A549 (cell line): Measurements from ENCODE around the gene COL13A1. TPM values are rescaled to one million over a fixed set of nuclear protein-coding genes. Genes with fewer than 3 reads are reported as not detected.

Source experiments
- ATAC-seq, 2 experiments: fragments of 200-7000 bp in 1 of 2; fragments of >200 bp in 1 of 2; cut with Nextera tagmentation in 1 of 2; cut with Tn5 transposase in 1 of 2; 3 replicates each; pipeline versions ENCODE4 v1.8.0 to v1.9.1; 2018 to 2020; ENCODE audit warnings: mild to moderate bottlenecking in 1 of 2, moderate library complexity in 1 of 2
- CTCF ChIA-PET: fragments of 300-600 bp; sonication (Branson Sonifier 250); formaldehyde crosslinking; extraction: SDS; loops from one replicate; lab custom pipeline; 2021; ENCODE audit warnings: antibody characterized with exemption, inconsistent platforms; lab: Yijun Ruan, JAX
- POLR2A ChIA-PET: fragments of 350-600 bp; formaldehyde crosslinking; extraction: SDS; loops from one replicate; lab custom pipeline; 2021; ENCODE audit warnings: antibody characterized with exemption, inconsistent platforms; lab: Yijun Ruan, JAX
- DNase-seq, 2 experiments: peaks; one replicate each; pipeline versions ENCODE4 v3.0.0 to v3.0.0-alpha.2; 2011 to 2016; ENCODE audit warnings: low read depth in 1 of 2, low spot score in 1 of 2
- FAIRE-seq: peaks from 2 replicates; lab custom pipeline; 2011; peaks lifted over from hg19 to GRCh38; lab: Jason Lieb, UNC
- H3K27ac ChIP-seq, 2 experiments: fragments of >200 bp; sonication (Bioruptor Twin); formaldehyde crosslinking; 3 replicates each; pipeline ENCODE4 v1.5.1; 2016 to 2017
- H3K4me1 ChIP-seq: fragments of >200 bp; sonication (Bioruptor Twin); formaldehyde crosslinking; 3 replicates; pipeline ENCODE4 v1.6.1; 2016
- H3K4me2 ChIP-seq: fragments of >200 bp; sonication (Bioruptor Twin); formaldehyde crosslinking; 3 replicates; pipeline ENCODE4 v1.6.1; 2016
- H3K4me3 ChIP-seq: fragments of >200 bp; sonication (Bioruptor Twin); formaldehyde crosslinking; 3 replicates; pipeline ENCODE4 v1.5.1; 2016
- H3K9me3 ChIP-seq: fragments of >200 bp; sonication (Bioruptor Twin); formaldehyde crosslinking; 3 replicates; pipeline ENCODE4 v1.6.1; 2016
- CBX2 ChIP-seq: fragments of 200-600 bp; sonication (generic); IDR thresholded peaks from 2 replicates; pipeline ENCODE4 v1.6.1; 2016; ENCODE audit warnings: low read depth, mild to moderate bottlenecking, borderline replicate concordance
- CBX8 ChIP-seq: fragments of 200-600 bp; sonication (generic); IDR thresholded peaks from 2 replicates; pipeline ENCODE4 v1.6.1; 2016
- CHD2 ChIP-seq: fragments of 150-350 bp; IDR thresholded peaks from 2 replicates; pipeline ENCODE4 v1.6.1; 2014; ENCODE audit warnings: low read length; ENCODE audit not compliant: partially characterized antibody
- EHF ChIP-seq: fragments of 250-450 bp; sonication (Bioruptor Pico); IDR thresholded peaks from 2 replicates; pipeline ENCODE4 v1.5.0; 2020; ENCODE audit warnings: mild to moderate bottlenecking
- EHMT2 ChIP-seq: fragments of 200-600 bp; sonication (generic); IDR thresholded peaks from 2 replicates; pipeline ENCODE4 v1.6.1; 2016; ENCODE audit warnings: antibody characterized with exemption, low read depth, mild to moderate bottlenecking, moderate library complexity
- ELK1 ChIP-seq: fragments of 150-350 bp; IDR thresholded peaks from 2 replicates; pipeline ENCODE4 v1.6.1; 2014; ENCODE audit warnings: low read depth, mild to moderate bottlenecking, low read length
- ESRRA ChIP-seq: fragments of 150-350 bp; IDR thresholded peaks from 2 replicates; pipeline ENCODE4 v1.6.1; 2014; ENCODE audit warnings: mild to moderate bottlenecking, low read length, borderline replicate concordance
- FOSL2 ChIP-seq, 2 experiments: fragments of 450-650 bp in 1 of 2; fragments of >200 bp in 1 of 2; sonication (Bioruptor Twin) in 1 of 2; formaldehyde crosslinking; IDR thresholded peaks; 2 replicates each; pipeline versions ENCODE4 v1.5.0 to v1.6.1; 2016 to 2020; ENCODE audit warnings: mild to moderate bottlenecking in 1 of 2, moderate library complexity in 1 of 2
- FOXS1 ChIP-seq: fragments of 250-450 bp; sonication (Bioruptor Pico); IDR thresholded peaks from 2 replicates; pipeline ENCODE4 v1.5.0; 2020; ENCODE audit warnings: mild to moderate bottlenecking, moderate library complexity
- GATA3 ChIP-seq: IDR thresholded peaks from 2 replicates; pipeline ENCODE4 v1.6.1; 2012; ENCODE audit warnings: borderline replicate concordance
- HDAC2 ChIP-seq: fragments of 200-600 bp; sonication (generic); IDR thresholded peaks from 2 replicates; pipeline ENCODE4 v1.6.1; 2016
- HOXA7 ChIP-seq: fragments of 250-450 bp; sonication (Bioruptor Pico); IDR thresholded peaks from 2 replicates; pipeline ENCODE4 v1.5.0; 2020; ENCODE audit warnings: mild to moderate bottlenecking, moderate library complexity
- HOXB5 ChIP-seq: fragments of 250-450 bp; sonication (Bioruptor Pico); IDR thresholded peaks from 2 replicates; pipeline ENCODE4 v1.5.0; 2020; ENCODE audit warnings: mild to moderate bottlenecking, moderate library complexity
- JUN ChIP-seq, 2 experiments: fragments of >200 bp; sonication (Bioruptor Twin); formaldehyde crosslinking; IDR thresholded peaks; 2 replicates in 1 of 2; 3 replicates in 1 of 2; pipeline ENCODE4 v1.6.1; 2016 to 2017
- JUNB ChIP-seq: fragments of >200 bp; sonication (Bioruptor Twin); formaldehyde crosslinking; IDR thresholded peaks from 2 replicates; pipeline ENCODE4 v1.6.1; 2016
- KDM5A ChIP-seq: fragments of 200-600 bp; sonication (generic); IDR thresholded peaks from 2 replicates; pipeline ENCODE4 v1.6.1; 2016; ENCODE audit warnings: antibody characterized with exemption, mild to moderate bottlenecking
- MAFK ChIP-seq: fragments of 450-650 bp; IDR thresholded peaks from 2 replicates; pipeline ENCODE4 v1.6.1; 2014; ENCODE audit not compliant: partially characterized antibody
- MAX ChIP-seq: IDR thresholded peaks from 2 replicates; pipeline ENCODE4 v1.6.1; 2012
- NPAS2 ChIP-seq: fragments of 250-450 bp; sonication (Bioruptor Pico); IDR thresholded peaks from 2 replicates; pipeline ENCODE4 v1.8.0; 2022; ENCODE audit warnings: mild to moderate bottlenecking, moderate library complexity, borderline replicate concordance
- NR3C1 ChIP-seq: fragments of >200 bp; sonication (Bioruptor Twin); formaldehyde crosslinking; IDR thresholded peaks from 3 replicates; pipeline ENCODE4 v1.6.1; 2017
- PBX3 ChIP-seq: IDR thresholded peaks from 2 replicates; pipeline ENCODE4 v1.6.1; 2012
- POLR2A ChIP-seq: IDR thresholded peaks from 2 replicates; pipeline ENCODE4 v1.6.1; 2012; ENCODE audit warnings: mild to moderate bottlenecking, low read length
- RARB ChIP-seq: fragments of 250-450 bp; sonication (Bioruptor Pico); IDR thresholded peaks from 2 replicates; pipeline ENCODE4 v1.8.0; 2021; ENCODE audit warnings: mild to moderate bottlenecking, moderate library complexity
- SMC3 ChIP-seq: fragments of >200 bp; sonication (Bioruptor Twin); formaldehyde crosslinking; IDR thresholded peaks from 3 replicates; pipeline ENCODE4 v1.6.1; 2018; ENCODE audit warnings: inconsistent platforms
- TP53 ChIP-seq: fragments of 250-450 bp; sonication (Bioruptor Pico); IDR thresholded peaks from 2 replicates; pipeline ENCODE4 v1.5.0; 2021; ENCODE audit warnings: mild to moderate bottlenecking, moderate library complexity
- ZC3H11A ChIP-seq: fragments of 450-650 bp; IDR thresholded peaks from 2 replicates; pipeline ENCODE4 v1.6.1; 2014; ENCODE audit warnings: antibody characterized with exemption, mild to moderate bottlenecking
- ZNF302 ChIP-seq: fragments of 250-450 bp; sonication (Bioruptor Pico); IDR thresholded peaks from 2 replicates; pipeline ENCODE4 v1.9.0; 2021; ENCODE audit warnings: inconsistent platforms, mild to moderate bottlenecking, moderate library complexity
- ZSCAN20 ChIP-seq: fragments of 250-450 bp; sonication (Bioruptor Pico); IDR thresholded peaks from 2 replicates; pipeline ENCODE4 v1.8.0; 2022; ENCODE audit warnings: mild to moderate bottlenecking, moderate library complexity
- WGBS: methylation state at CpG from one replicate; pipeline ENCODE4 v1.1.6; 2017; ENCODE audit errors: missing lambda C conversion rate; 5-methylcytosine and 5-hydroxymethylcytosine counted together
- polyA plus RNA-seq, 4 experiments: library from polyadenylated mRNA; depleted of rRNA in 3 of 4; stranded (reverse); fragments of >200 nt; fragmentation: RNase III in 1 of 4; extraction: RNeasy Plus Mini Kit Qiagen cat#74134 plus additional on column Dnase treatment in 1 of 4; gene quantifications; 2 replicates in 3 of 4; 3 replicates in 1 of 4; pipeline ENCODE4 v1.2.3, GENCODE V29; 2011 to 2017
- TF ChIP-seq, protein P1 (sequence below): fragments of 450-650 bp; IDR thresholded peaks from 2 replicates; pipeline ENCODE4 v1.6.1; 2014; ENCODE audit warnings: antibody characterized with exemption
- TF ChIP-seq, protein P2 (sequence below): fragments of >200 bp; sonication (Bioruptor Twin); formaldehyde crosslinking; IDR thresholded peaks from 3 replicates; pipeline ENCODE4 v1.5.1; 2016

The COL13A1 gene
- polyA plus RNA-seq, 2 of the 4 experiments (the other 2 are of a cell fraction), result 0.08 to 0.27 TPM

DNA sequence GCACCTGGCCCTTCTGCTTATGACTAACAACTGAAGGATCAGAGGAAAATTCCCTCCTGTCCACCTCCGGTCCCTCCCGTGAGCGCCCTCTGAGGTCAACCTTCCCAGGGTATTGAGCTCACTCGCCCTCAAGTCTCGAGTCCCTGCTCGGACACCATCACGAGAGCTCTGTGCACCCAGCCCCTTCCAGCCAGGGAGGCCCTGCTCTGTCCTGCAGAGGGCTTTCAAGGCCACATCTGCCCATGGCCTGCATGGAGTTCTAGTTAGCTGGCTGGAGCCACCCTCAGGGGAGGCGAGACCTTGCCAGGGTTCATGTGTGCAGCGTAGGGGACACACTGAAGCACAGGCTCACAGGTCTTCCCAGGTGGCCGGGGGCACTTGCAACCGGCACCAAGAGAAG lies 140.0 kb downstream of the COL13A1 start:
- H3K4me3 ChIP-seq, result no peak overlapping the region
- ChIA-PET CTCF (interaction anchor here (4.1 kb wide), 1 partner anchor 17 kb away, joined by 18 read pairs; no protein-coding TSS in a partner anchor), POLR2A (no interaction called here)
- ATAC-seq, result no peak
- no peaks in the 10 kb centered on the region for H3K9me3 ChIP-seq
- TF ChIP-seq ZC3H11A, result no peak
- no peak for TF ChIP-seq FOXS1 (CRISPR knock-in tag)
- TF ChIP-seq ZSCAN20, result no peak
- TF ChIP-seq SMC3, result no peak
- TF ChIP-seq, protein P1, sequence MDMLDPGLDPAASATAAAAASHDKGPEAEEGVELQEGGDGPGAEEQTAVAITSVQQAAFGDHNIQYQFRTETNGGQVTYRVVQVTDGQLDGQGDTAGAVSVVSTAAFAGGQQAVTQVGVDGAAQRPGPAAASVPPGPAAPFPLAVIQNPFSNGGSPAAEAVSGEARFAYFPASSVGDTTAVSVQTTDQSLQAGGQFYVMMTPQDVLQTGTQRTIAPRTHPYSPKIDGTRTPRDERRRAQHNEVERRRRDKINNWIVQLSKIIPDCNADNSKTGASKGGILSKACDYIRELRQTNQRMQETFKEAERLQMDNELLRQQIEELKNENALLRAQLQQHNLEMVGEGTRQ, result no peak
- H3K27ac ChIP-seq, result no peak overlapping the region
- no peak overlapping the region for H3K4me2 ChIP-seq
- no peak for FAIRE-seq
- no peaks in the 10 kb centered on the region for H3K4me1 ChIP-seq
- 51% methylated on average over 9 of the region's 11 CpGs for WGBS
- no peak for DNase-seq

DNA sequence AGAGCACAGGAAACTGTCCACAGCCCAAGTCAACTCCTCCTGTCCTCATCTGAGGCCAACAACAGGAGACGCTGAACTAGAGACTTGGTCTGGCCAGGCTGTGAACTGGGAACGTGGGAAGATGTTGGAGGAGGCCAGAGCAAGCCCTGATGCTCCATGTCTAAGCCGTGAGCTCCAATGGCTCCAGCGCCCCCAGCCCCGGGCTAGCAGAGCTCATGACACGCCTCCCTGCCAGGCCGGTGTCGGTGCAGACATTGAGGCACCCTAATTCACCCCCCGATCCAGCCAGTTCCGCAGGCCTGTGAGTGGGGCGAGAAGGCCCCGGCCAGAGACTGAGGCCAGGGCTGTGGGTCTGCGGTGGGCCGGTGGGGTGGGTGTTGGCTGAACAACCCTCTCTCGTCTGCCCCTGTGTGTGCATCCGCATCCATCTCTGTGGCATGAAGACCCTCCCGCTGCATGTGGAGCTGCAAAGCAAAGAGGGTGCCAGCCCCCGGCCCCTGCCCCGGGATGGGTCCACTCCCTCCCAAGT lies 141.7 kb downstream of the COL13A1 start:
- Histone ChIP-seq H3K4me2 (no peak overlapping the region), H3K4me3 (no peak overlapping the region), H3K4me1 (no peaks in the 10 kb centered on the region), H3K27ac (no peak overlapping the region), H3K9me3 (no peaks in the 10 kb centered on the region)
- FAIRE-seq (no peak), ATAC-seq (no peak), DNase-seq (no peak)
- POLR2A ChIA-PET, result no interaction called here
- CTCF ChIA-PET, result interaction anchor here (1.5 to 4.1 kb wide), 3 partner anchors 11 to 28 kb away, joined by 4 to 18 read pairs (median 5); no protein-coding TSS in a partner anchor
- 58% methylated on average over 11 of the region's 19 CpGs for WGBS
- TF ChIP-seq JUNB (no peak), GATA3 (no peak), TP53 (no peak), EHMT2 (no peak), ELK1 (no peak), CBX8 (no peak), HOXA7 (CRISPR knock-in tag) (no peak), HOXB5 (CRISPR knock-in tag) (no peak), EHF (CRISPR knock-in tag) (no peak), ESRRA (no peak), POLR2A (no peak), ZC3H11A (no peak)
- TF ChIP-seq, protein P2, sequence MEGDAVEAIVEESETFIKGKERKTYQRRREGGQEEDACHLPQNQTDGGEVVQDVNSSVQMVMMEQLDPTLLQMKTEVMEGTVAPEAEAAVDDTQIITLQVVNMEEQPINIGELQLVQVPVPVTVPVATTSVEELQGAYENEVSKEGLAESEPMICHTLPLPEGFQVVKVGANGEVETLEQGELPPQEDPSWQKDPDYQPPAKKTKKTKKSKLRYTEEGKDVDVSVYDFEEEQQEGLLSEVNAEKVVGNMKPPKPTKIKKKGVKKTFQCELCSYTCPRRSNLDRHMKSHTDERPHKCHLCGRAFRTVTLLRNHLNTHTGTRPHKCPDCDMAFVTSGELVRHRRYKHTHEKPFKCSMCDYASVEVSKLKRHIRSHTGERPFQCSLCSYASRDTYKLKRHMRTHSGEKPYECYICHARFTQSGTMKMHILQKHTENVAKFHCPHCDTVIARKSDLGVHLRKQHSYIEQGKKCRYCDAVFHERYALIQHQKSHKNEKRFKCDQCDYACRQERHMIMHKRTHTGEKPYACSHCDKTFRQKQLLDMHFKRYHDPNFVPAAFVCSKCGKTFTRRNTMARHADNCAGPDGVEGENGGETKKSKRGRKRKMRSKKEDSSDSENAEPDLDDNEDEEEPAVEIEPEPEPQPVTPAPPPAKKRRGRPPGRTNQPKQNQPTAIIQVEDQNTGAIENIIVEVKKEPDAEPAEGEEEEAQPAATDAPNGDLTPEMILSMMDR, result no peak

GRCh38 chr10:69944761-69945160 lies 143.1 kb downstream of the COL13A1 start:
- Histone ChIP-seq H3K4me1 (no peaks in the 10 kb centered on the region), H3K27ac (no peak overlapping the region), H3K4me2 (no peak overlapping the region), H3K4me3 (no peak overlapping the region), H3K9me3 (no peaks in the 10 kb centered on the region)
- no peak for DNase-seq
- WGBS, result 64% methylated on average over 10 of the region's 10 CpGs
- POLR2A ChIA-PET, result no interaction called here
- peak in 1 of 2 experiments; percentile 41; a peak in 1 of 6 replicates for ATAC-seq
- CTCF ChIA-PET, result interaction anchor here (0.7 to 4.1 kb wide), 6 partner anchors 10 to 106 kb away, joined by 3 to 18 read pairs (median 4); no protein-coding TSS in a partner anchor
- no peak for FAIRE-seq
- no peak for TF ChIP-seq KDM5A
- TF ChIP-seq FOSL2 (IDR thresholded peaks at IDR 0.05), result no peak
- no peak for TF ChIP-seq FOSL2 (CRISPR knock-in tag; IDR thresholded peaks at IDR 0.05)
- TF ChIP-seq MAFK, result no peak
- no peak for TF ChIP-seq CBX2
- no peak for TF ChIP-seq ZC3H11A
- TF ChIP-seq NR3C1, result no peak
- TF ChIP-seq EHMT2, result no peak
- no peak for TF ChIP-seq JUN (IDR thresholded peaks at IDR 0.05)
- TF ChIP-seq NPAS2 (CRISPR knock-in tag), result no peak
- TF ChIP-seq PBX3, result no peak
- no peak for TF ChIP-seq CHD2
- no peak for TF ChIP-seq RARB (CRISPR knock-in tag)
- TF ChIP-seq, protein P2, result no peak
- TF ChIP-seq ZNF302, result no peak
- no peak for TF ChIP-seq MAX
- TF ChIP-seq HDAC2, result no peak
